Smooth muscle cell (in vitro differentiated cells): ENCODE results near the gene OGFOD2. TPM values are rescaled to one million over a fixed set of nuclear protein-coding genes. Genes with fewer than 3 reads are reported as not detected.

Experiments used
- DNase-seq: peaks from one replicate; lab custom pipeline; 2025; ENCODE audit not compliant: unreplicated experiment; lab: John Stamatoyannopoulos, UW
- H2AFZ ChIP-seq: fragments of 200-600 bp; sonication (generic); 2 replicates; pipeline ENCODE4 v1.6.0; 2016; ENCODE audit warnings: antibody characterized with exemption, low read depth, mild to moderate bottlenecking
- H3F3A ChIP-seq: fragments of 200-600 bp; sonication (generic); 2 replicates; pipeline ENCODE4 v1.6.0; 2017; ENCODE audit warnings: antibody characterized with exemption, low read depth
- H3K27ac ChIP-seq: fragments of 200-600 bp; sonication (generic); 2 replicates; pipeline ENCODE4 v1.5.1; 2016; ENCODE audit warnings: low read depth, mild to moderate bottlenecking
- H3K27me3 ChIP-seq: fragments of 200-600 bp; sonication (generic); 2 replicates; pipeline ENCODE4 v1.6.1; 2016; ENCODE audit warnings: low read depth, mild to moderate bottlenecking
- H3K36me3 ChIP-seq: fragments of 200-600 bp; sonication (generic); 2 replicates; pipeline ENCODE4 v1.5.1; 2016; ENCODE audit warnings: low read depth
- H3K4me1 ChIP-seq: fragments of 200-600 bp; sonication (generic); 2 replicates; pipeline ENCODE4 v1.5.1; 2016; ENCODE audit warnings: low read depth
- H3K4me2 ChIP-seq: fragments of 200-600 bp; sonication (generic); 2 replicates; pipeline ENCODE4 v1.6.0; 2016; ENCODE audit warnings: mild to moderate bottlenecking
- H3K4me3 ChIP-seq: fragments of 200-600 bp; sonication (generic); 2 replicates; pipeline ENCODE4 v1.5.1; 2016; ENCODE audit warnings: mild to moderate bottlenecking
- H3K79me2 ChIP-seq: fragments of 200-600 bp; sonication (generic); 2 replicates; pipeline ENCODE4 v1.6.0; 2016; ENCODE audit warnings: low read depth, mild to moderate bottlenecking
- H3K9ac ChIP-seq: fragments of 200-600 bp; sonication (generic); 2 replicates; pipeline ENCODE4 v1.6.0; 2016; ENCODE audit warnings: low read depth
- H3K9me3 ChIP-seq: fragments of 200-600 bp; sonication (generic); replicated peaks from 2 replicates; pipeline ENCODE4 v1.5.1; 2016; ENCODE audit warnings: low read depth
- H4K20me1 ChIP-seq: fragments of 200-600 bp; sonication (generic); 2 replicates; pipeline ENCODE4 v1.6.0; 2016; ENCODE audit warnings: low read depth
- WGBS: methylation state at CpG from one replicate; pipeline ENCODE4 v1.1.7; 2016; ENCODE audit warnings: low lambda C conversion rate; 5-methylcytosine and 5-hydroxymethylcytosine counted together
- polyA plus RNA-seq: library from polyadenylated mRNA; unstranded; fragments of >200 nt; fragmentation: Nextera tagmentation; extraction: Ambion mirVana; gene quantifications from 2 replicates; pipeline ENCODE4 v1.2.1, GENCODE V29; 2016
- total RNA-seq: library from RNA; depleted of rRNA; stranded (reverse); fragments of >200 nt; gene quantifications from 2 replicates; pipeline ENCODE4 v1.2.3, GENCODE V29; 2014
- TF ChIP-seq, protein P1 (sequence below): fragments of 200-600 bp; sonication (generic); IDR thresholded peaks from 2 replicates; pipeline ENCODE4 v1.5.1; 2017; ENCODE audit warnings: borderline replicate concordance, mild to moderate bottlenecking, antibody characterized with exemption; ENCODE audit not compliant: insufficient read depth, poor library complexity, severe bottlenecking

The OGFOD2 gene
- total and polyA plus RNA-seq, 2 experiments from 2014 or later: 9.7 to 15.8 TPM

DNA sequence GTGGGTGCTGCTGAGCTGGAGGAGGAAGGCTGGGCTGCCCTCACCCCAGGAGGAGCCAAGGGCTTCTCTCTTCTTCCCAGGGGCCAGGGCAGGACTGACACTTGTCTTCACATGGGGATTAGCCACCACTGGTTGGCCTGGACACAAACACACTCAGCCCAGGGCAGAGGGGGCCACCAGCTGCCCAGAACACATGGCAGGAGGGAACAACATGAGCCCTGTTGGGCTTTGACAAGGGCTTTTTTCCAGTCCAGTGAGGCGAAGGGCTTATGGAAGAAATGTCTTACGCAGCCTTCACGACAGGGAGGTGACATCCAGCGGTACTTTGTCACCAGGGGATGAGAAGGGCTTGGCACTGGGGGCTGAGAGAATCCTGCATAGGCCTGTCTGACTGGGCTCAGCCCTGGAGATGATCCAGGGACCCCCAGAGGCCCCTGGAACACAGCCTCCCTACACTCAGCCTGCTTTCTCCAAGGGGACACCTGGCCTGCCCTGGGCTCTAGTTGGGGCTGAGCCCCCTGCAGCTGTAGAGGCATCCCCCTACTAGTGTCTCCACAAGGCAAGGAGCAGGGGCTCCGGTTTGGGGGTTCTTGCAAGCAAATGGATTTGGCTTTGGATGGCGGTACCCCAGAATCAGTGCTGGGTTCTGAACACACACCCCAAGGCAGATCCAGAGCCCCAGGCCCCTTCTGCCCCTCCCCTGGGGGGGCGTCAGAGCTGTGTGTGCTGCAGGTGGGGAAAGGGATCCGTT lies 24.3 kb downstream of the OGFOD2 start:
- Histone ChIP-seq H3K4me2 (no peak overlapping the region), H3K79me2 (no peaks in the 10 kb centered on the region), H3K9me3 (no peaks in the 10 kb centered on the region), H3K36me3 (no peaks in the 10 kb centered on the region), H3K27ac (no peak overlapping the region), H3K9ac (no peak overlapping the region), H3F3A (no peaks in the 10 kb centered on the region), H3K27me3 (no peaks in the 10 kb centered on the region), H3K4me3 (no peak overlapping the region), H2AFZ (no peak overlapping the region), H3K4me1 (no peaks in the 10 kb centered on the region), H4K20me1 (no peaks in the 10 kb centered on the region)
- WGBS: 94% methylated on average over 8 of the region's 8 CpGs
- TF ChIP-seq, protein P1, sequence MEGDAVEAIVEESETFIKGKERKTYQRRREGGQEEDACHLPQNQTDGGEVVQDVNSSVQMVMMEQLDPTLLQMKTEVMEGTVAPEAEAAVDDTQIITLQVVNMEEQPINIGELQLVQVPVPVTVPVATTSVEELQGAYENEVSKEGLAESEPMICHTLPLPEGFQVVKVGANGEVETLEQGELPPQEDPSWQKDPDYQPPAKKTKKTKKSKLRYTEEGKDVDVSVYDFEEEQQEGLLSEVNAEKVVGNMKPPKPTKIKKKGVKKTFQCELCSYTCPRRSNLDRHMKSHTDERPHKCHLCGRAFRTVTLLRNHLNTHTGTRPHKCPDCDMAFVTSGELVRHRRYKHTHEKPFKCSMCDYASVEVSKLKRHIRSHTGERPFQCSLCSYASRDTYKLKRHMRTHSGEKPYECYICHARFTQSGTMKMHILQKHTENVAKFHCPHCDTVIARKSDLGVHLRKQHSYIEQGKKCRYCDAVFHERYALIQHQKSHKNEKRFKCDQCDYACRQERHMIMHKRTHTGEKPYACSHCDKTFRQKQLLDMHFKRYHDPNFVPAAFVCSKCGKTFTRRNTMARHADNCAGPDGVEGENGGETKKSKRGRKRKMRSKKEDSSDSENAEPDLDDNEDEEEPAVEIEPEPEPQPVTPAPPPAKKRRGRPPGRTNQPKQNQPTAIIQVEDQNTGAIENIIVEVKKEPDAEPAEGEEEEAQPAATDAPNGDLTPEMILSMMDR: no peak
- no peak for DNase-seq

DNA sequence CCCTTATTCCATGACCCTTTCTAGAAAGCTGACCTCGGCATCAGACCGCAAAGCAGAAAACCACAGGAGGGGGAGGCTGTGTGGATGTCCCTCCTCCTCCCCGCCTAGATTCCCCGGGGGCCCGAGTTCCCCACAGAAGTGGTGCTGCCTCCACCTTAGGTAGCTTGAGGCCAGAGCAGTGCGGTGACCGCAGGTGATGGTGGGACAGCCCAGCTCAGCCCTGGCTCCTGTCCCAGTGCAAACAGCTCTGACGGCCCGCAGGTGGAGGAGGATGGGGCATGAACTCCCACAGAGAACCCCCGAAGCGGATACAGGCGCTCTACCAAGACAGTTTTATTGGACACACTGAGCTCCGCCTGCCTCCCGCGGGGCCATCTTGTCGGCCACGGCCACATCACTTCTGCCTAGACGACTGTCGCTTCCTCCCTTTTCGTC lies 25.0 kb downstream of the OGFOD2 start:
- H3F3A ChIP-seq: no peaks in the 10 kb centered on the region
- H3K9me3 ChIP-seq: no peaks in the 10 kb centered on the region
- DNase-seq: no peak
- no peaks in the 10 kb centered on the region for H3K36me3 ChIP-seq
- no peak overlapping the region for H3K9ac ChIP-seq
- WGBS: 94% methylated on average over 20 of the region's 20 CpGs
- H3K4me3 ChIP-seq: no peak overlapping the region
- H2AFZ ChIP-seq: no peak overlapping the region
- H4K20me1 ChIP-seq: no peaks in the 10 kb centered on the region
- no peaks in the 10 kb centered on the region for H3K4me1 ChIP-seq
- no peak overlapping the region for H3K27ac ChIP-seq
- H3K4me2 ChIP-seq: no peak overlapping the region
- TF ChIP-seq, protein P1: no peak
- H3K79me2 ChIP-seq: no peaks in the 10 kb centered on the region
- H3K27me3 ChIP-seq: no peaks in the 10 kb centered on the region

DNA sequence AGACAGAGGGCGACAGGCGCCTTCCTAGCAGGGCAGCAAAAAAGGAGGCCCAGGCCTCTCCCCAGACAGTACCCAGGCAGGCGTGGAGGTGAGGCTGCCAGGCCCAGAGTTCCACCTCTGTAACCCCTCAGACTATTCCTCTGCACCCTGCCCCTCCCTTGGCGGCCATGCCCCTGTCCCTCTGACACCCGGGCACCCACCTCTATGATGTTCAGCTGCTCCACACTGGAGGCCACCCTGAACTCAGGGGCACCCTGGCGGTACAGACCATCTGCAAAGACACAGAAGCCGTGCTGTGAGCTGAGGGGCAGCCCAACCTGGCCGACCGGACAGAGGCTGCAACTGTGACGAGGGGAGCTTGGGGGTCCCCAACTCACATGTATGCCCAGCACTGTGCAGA lies 25.5 kb downstream of the OGFOD2 start:
- Histone ChIP-seq H3K36me3 (no peaks in the 10 kb centered on the region), H3K27me3 (no peaks in the 10 kb centered on the region), H4K20me1 (no peaks in the 10 kb centered on the region), H2AFZ (no peak overlapping the region), H3F3A (no peaks in the 10 kb centered on the region), H3K9ac (no peak overlapping the region), H3K4me1 (no peaks in the 10 kb centered on the region), H3K9me3 (no peaks in the 10 kb centered on the region), H3K4me2 (no peak overlapping the region), H3K4me3 (no peak overlapping the region), H3K79me2 (no peaks in the 10 kb centered on the region), H3K27ac (no peak overlapping the region)
- no peak for DNase-seq
- 95% methylated on average over 9 of the region's 10 CpGs for WGBS
- TF ChIP-seq, protein P1: no peak

DNA sequence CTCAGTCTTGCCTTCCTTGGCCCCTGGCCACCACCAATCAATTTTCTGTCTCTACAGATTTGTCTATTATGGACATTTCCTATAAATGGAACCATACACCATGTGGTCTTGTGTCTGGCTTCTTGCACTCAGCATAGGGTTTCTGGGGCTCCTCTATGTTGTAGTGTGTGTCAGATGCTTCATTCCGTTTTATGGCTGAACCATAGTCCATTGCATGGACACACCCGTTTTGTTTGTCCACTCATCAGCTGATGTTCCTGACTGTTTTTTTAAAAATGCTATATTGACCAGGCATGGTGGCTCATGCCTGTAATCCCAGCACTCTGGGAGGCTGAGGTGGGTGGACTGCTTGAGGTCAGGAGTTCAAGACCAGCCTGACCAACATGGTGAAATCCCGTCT lies 26.4 kb downstream of the OGFOD2 start:
- no peaks in the 10 kb centered on the region for H3K36me3 ChIP-seq
- no peak overlapping the region for H2AFZ ChIP-seq
- no peaks in the 10 kb centered on the region for H3K4me1 ChIP-seq
- no peak overlapping the region for H3K27ac ChIP-seq
- no peaks in the 10 kb centered on the region for H4K20me1 ChIP-seq
- no peak for DNase-seq
- H3K4me3 ChIP-seq: no peak overlapping the region
- no peaks in the 10 kb centered on the region for H3K9me3 ChIP-seq
- no peaks in the 10 kb centered on the region for H3K27me3 ChIP-seq
- no peaks in the 10 kb centered on the region for H3F3A ChIP-seq
- H3K4me2 ChIP-seq: no peak overlapping the region
- H3K79me2 ChIP-seq: no peaks in the 10 kb centered on the region
- no peak overlapping the region for H3K9ac ChIP-seq
- 92% methylated on average over 3 of the region's 3 CpGs for WGBS
- TF ChIP-seq, protein P1: no peak
